HG02798 (cell line): Measurements from ENCODE around the gene ZNF117.
"Not testable (repeated sequence)": the region's sequence is repeated elsewhere in the genome, so short reads cannot be mapped to it uniquely, and the experiment has no call there.

Experiments
- ATAC-seq: cut with Tn5 transposase; IDR thresholded peaks from one replicate; pipeline ENCODE4 v1.9.1; 2021; ENCODE audit warnings: mild to moderate bottlenecking; ENCODE audit not compliant: unreplicated experiment, poor library complexity

ZNF117 gene

GRCh38 chr7:64928252-64929187 is 62.3 kb downstream of the ZNF117 start:
- not testable (repeated sequence) for ATAC-seq
